HepG2 (cell line): Measurements from ENCODE around the gene HPD. TPM values are rescaled to one million over a fixed set of nuclear protein-coding genes. Genes with fewer than 3 reads are reported as not detected.

Experiments
- KLF6 ChIP-seq: IDR thresholded peaks from 2 replicates; pipeline ENCODE4 v1.8.0; 2016; ENCODE audit warnings: missing biosample characterization, missing genetic modification reagents
- MEIS1 ChIP-seq: sonication (generic); formaldehyde crosslinking; IDR thresholded peaks from 2 replicates; pipeline ENCODE4 v1.9.0; 2021; ENCODE audit warnings: mild to moderate bottlenecking, missing genetic modification reagents, moderate library complexity, borderline replicate concordance
- MTA3 ChIP-seq: sonication (generic); formaldehyde crosslinking; IDR thresholded peaks from 2 replicates; pipeline ENCODE4 v1.4.0; 2020; ENCODE audit warnings: missing genetic modification reagents
- NFKB2 ChIP-seq: sonication (generic); formaldehyde crosslinking; IDR thresholded peaks from 2 replicates; pipeline ENCODE4 v1.4.0; 2020; ENCODE audit warnings: missing genetic modification reagents, borderline replicate concordance
- PTBP1 ChIP-seq: fragments of 200-400 bp; formaldehyde crosslinking; IDR thresholded peaks from 2 replicates; pipeline ENCODE4 v1.6.1; 2018; ENCODE audit warnings: low read length, low read depth; ENCODE audit not compliant: poor library complexity, severe bottlenecking
- SETDB1 ChIP-seq: sonication (generic); formaldehyde crosslinking; IDR thresholded peaks from 2 replicates; pipeline ENCODE4 v1.5.1; 2020; ENCODE audit warnings: missing genetic modification reagents, mild to moderate bottlenecking, borderline replicate concordance
- TBX2 ChIP-seq: sonication (generic); formaldehyde crosslinking; IDR thresholded peaks from 2 replicates; pipeline ENCODE4 v1.5.0; 2020; ENCODE audit warnings: missing genetic modification reagents, mild to moderate bottlenecking, borderline replicate concordance
- TOE1 ChIP-seq: sonication (generic); formaldehyde crosslinking; IDR thresholded peaks from 2 replicates; pipeline ENCODE4 v1.4.0; 2020; ENCODE audit warnings: mild to moderate bottlenecking, missing genetic modification reagents
- ZNF138 ChIP-seq: sonication (generic); formaldehyde crosslinking; IDR thresholded peaks from 2 replicates; pipeline ENCODE4 v1.5.0; 2020; ENCODE audit warnings: mild to moderate bottlenecking, low read depth, missing genetic modification reagents
- ZNF44 ChIP-seq: sonication (generic); formaldehyde crosslinking; IDR thresholded peaks from 2 replicates; pipeline ENCODE4 v1.5.1; 2020; ENCODE audit warnings: mild to moderate bottlenecking, missing genetic modification reagents
- ZNF619 ChIP-seq: sonication (generic); formaldehyde crosslinking; IDR thresholded peaks from 2 replicates; pipeline ENCODE4 v1.4.0; 2020; ENCODE audit warnings: mild to moderate bottlenecking, missing genetic modification reagents
- ZNF781 ChIP-seq: sonication (generic); formaldehyde crosslinking; IDR thresholded peaks from 2 replicates; pipeline ENCODE4 v1.5.1; 2020; ENCODE audit warnings: borderline replicate concordance, mild to moderate bottlenecking, missing genetic modification reagents; ENCODE audit errors: not compliant biosample characterization
- polyA plus RNA-seq, 8 experiments: library from polyadenylated mRNA; depleted of rRNA in 3 of 8; stranded (reverse) in 7 of 8; unstranded in 1 of 8; fragments of >200 nt; fragmentation: Illumina TruSeq in 4 of 8; extraction: Trizol in 4 of 8; gene quantifications; 2 replicates each; pipeline versions ENCODE4 v1.2.1 to v1.2.3, GENCODE V29; 2011 to 2016; ENCODE audit warnings: low read depth in 4 of 8, missing spikeins in 1 of 8, mixed read lengths in 1 of 8; ENCODE audit not compliant: insufficient read depth in 1 of 8
- total RNA-seq, 5 experiments: library from RNA; depleted of rRNA; stranded (reverse); fragments of >200 nt; fragmentation: Illumina TruSeq; extraction: Trizol; gene quantifications; 2 replicates each; pipeline ENCODE4 v1.2.3, GENCODE V29; 2016; ENCODE audit warnings: low read depth in 1 of 5
- TF ChIP-seq, protein P1 (sequence below): sonication (generic); formaldehyde crosslinking; IDR thresholded peaks from 2 replicates; pipeline ENCODE4 v1.5.1; 2020; ENCODE audit warnings: mild to moderate bottlenecking, missing genetic modification reagents, borderline replicate concordance
- TF ChIP-seq, protein P2 (sequence below): sonication (generic); formaldehyde crosslinking; IDR thresholded peaks from 2 replicates; pipeline ENCODE4 v1.8.0; 2022; ENCODE audit warnings: mild to moderate bottlenecking, missing genetic modification reagents; ENCODE audit not compliant: insufficient replicate concordance
- TF ChIP-seq, protein P3 (sequence below): sonication (generic); formaldehyde crosslinking; conservative IDR thresholded peaks from 2 replicates; pipeline ENCODE4 v1.4.0; 2020; ENCODE audit warnings: missing genetic modification reagents
- TF ChIP-seq, protein P4 (sequence below): sonication (generic); formaldehyde crosslinking; IDR thresholded peaks from 2 replicates; pipeline ENCODE4 v1.4.0; 2020; ENCODE audit warnings: missing genetic modification reagents, mild to moderate bottlenecking, borderline replicate concordance

The HPD gene
- total and polyA plus RNA-seq, 2 of the 13 experiments (the other 11 are each of a cell fraction or from before 2014, with no cell fraction given): 120 to 195 TPM

DNA sequence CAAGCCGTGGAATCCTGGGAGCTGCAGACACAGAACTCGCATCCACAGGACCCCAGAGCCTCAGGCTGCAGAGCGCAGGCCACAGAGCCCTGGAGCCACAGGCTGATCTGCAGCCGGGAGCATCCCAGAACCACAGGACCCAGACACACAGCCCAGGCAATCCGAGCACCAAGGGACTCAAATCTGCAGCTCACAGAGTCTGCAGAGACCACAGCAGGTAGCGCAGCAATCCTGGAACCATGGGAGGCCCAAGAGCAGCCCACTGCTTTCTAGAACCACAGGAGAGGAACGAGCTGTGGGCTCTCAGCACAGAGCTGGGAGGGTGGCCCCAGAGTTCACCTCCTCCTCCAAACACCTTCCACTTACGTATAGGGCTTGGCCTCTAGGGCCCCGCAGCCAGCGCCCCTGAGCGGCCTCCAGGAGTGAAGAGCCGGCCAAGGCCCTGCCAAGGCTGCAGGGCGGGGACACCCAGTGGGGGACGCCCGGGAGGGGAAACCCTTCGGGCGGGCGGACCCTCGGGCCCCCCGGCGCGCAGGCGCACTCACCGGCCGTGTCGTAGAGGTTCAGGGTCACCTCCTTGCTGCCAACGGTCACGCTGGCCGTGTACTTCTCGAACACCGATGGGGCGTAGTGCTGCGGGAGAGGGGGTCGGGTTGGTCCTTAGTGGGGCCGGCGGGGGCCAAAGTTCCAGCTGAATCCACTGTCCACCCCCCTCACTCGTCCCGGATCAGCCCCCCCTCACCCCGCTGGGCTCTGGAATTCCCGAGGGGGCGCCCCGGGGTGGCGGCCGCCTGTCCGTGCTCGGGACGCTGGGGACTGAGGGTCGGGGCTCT, 65.8 kb downstream of the HPD start (continued):
- no peak for TF ChIP-seq SETDB1 (CRISPR knock-in tag)
- peak; percentile 37; the same call in 1 of the 2 replicates for TF ChIP-seq NFKB2
- no peak for TF ChIP-seq TOE1 (CRISPR knock-in tag)
- no peak for TF ChIP-seq ZNF138 (CRISPR knock-in tag)
- no peak for TF ChIP-seq MEIS1 (CRISPR knock-in tag)
- no peak for TF ChIP-seq KLF6
- 0 out of 2 replicates have a peak, but pooled peaks have one; percentile 41 for TF ChIP-seq ZNF619
- no peak for TF ChIP-seq MTA3 (CRISPR knock-in tag)
- TF ChIP-seq, protein P1, sequence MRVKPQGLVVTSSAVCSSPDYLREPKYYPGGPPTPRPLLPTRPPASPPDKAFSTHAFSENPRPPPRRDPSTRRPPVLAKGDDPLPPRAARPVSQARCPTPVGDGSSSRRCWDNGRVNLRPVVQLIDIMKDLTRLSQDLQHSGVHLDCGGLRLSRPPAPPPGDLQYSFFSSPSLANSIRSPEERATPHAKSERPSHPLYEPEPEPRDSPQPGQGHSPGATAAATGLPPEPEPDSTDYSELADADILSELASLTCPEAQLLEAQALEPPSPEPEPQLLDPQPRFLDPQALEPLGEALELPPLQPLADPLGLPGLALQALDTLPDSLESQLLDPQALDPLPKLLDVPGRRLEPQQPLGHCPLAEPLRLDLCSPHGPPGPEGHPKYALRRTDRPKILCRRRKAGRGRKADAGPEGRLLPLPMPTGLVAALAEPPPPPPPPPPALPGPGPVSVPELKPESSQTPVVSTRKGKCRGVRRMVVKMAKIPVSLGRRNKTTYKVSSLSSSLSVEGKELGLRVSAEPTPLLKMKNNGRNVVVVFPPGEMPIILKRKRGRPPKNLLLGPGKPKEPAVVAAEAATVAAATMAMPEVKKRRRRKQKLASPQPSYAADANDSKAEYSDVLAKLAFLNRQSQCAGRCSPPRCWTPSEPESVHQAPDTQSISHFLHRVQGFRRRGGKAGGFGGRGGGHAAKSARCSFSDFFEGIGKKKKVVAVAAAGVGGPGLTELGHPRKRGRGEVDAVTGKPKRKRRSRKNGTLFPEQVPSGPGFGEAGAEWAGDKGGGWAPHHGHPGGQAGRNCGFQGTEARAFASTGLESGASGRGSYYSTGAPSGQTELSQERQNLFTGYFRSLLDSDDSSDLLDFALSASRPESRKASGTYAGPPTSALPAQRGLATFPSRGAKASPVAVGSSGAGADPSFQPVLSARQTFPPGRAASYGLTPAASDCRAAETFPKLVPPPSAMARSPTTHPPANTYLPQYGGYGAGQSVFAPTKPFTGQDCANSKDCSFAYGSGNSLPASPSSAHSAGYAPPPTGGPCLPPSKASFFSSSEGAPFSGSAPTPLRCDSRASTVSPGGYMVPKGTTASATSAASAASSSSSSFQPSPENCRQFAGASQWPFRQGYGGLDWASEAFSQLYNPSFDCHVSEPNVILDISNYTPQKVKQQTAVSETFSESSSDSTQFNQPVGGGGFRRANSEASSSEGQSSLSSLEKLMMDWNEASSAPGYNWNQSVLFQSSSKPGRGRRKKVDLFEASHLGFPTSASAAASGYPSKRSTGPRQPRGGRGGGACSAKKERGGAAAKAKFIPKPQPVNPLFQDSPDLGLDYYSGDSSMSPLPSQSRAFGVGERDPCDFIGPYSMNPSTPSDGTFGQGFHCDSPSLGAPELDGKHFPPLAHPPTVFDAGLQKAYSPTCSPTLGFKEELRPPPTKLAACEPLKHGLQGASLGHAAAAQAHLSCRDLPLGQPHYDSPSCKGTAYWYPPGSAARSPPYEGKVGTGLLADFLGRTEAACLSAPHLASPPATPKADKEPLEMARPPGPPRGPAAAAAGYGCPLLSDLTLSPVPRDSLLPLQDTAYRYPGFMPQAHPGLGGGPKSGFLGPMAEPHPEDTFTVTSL (CRISPR knock-in tag): 0 out of 2 replicates have a peak, but pooled peaks have one; percentile 27
- TF ChIP-seq ZNF781: no peak
- no peak for TF ChIP-seq ZNF44 (CRISPR knock-in tag)
- TF ChIP-seq, protein P2, sequence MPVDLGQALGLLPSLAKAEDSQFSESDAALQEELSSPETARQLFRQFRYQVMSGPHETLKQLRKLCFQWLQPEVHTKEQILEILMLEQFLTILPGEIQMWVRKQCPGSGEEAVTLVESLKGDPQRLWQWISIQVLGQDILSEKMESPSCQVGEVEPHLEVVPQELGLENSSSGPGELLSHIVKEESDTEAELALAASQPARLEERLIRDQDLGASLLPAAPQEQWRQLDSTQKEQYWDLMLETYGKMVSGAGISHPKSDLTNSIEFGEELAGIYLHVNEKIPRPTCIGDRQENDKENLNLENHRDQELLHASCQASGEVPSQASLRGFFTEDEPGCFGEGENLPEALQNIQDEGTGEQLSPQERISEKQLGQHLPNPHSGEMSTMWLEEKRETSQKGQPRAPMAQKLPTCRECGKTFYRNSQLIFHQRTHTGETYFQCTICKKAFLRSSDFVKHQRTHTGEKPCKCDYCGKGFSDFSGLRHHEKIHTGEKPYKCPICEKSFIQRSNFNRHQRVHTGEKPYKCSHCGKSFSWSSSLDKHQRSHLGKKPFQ (CRISPR knock-in tag): no peak
- TF ChIP-seq TBX2: no peak
- TF ChIP-seq, protein P3, sequence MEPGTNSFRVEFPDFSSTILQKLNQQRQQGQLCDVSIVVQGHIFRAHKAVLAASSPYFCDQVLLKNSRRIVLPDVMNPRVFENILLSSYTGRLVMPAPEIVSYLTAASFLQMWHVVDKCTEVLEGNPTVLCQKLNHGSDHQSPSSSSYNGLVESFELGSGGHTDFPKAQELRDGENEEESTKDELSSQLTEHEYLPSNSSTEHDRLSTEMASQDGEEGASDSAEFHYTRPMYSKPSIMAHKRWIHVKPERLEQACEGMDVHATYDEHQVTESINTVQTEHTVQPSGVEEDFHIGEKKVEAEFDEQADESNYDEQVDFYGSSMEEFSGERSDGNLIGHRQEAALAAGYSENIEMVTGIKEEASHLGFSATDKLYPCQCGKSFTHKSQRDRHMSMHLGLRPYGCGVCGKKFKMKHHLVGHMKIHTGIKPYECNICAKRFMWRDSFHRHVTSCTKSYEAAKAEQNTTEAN: no peak
- no peak for TF ChIP-seq PTBP1
- TF ChIP-seq, protein P4, sequence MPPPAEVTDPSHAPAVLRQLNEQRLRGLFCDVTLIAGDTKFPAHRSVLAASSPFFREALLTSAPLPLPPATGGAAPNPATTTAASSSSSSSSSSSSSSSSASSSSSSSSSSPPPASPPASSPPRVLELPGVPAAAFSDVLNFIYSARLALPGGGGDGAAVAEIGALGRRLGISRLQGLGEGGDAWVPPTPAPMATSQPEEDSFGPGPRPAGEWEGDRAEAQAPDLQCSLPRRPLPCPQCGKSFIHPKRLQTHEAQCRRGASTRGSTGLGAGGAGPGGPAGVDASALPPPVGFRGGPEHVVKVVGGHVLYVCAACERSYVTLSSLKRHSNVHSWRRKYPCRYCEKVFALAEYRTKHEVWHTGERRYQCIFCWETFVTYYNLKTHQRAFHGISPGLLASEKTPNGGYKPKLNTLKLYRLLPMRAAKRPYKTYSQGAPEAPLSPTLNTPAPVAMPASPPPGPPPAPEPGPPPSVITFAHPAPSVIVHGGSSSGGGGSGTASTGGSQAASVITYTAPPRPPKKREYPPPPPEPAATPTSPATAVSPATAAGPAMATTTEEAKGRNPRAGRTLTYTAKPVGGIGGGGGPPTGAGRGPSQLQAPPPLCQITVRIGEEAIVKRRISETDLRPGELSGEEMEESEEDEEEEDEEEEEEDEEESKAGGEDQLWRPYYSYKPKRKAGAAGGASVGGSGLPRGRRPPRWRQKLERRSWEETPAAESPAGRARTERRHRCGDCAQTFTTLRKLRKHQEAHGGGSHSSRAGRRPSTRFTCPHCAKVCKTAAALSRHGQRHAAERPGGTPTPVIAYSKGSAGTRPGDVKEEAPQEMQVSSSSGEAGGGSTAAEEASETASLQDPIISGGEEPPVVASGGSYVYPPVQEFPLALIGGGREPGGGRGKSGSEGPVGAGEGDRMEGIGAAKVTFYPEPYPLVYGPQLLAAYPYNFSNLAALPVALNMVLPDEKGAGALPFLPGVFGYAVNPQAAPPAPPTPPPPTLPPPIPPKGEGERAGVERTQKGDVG (CRISPR knock-in tag): no peak
